Uterus (tissue), 4 donors: ENCODE data around the gene BLZF1. TPM values are rescaled to one million over a fixed set of nuclear protein-coding genes. Genes with fewer than 3 reads are reported as not detected.
A peak's percentile ranks its signal among the peaks of the same experiment; 100 is the strongest.

ENCODE experiments used
- DNase-seq, 2 donors: peaks; one replicate each; pipeline ENCODE4 v3.0.0-alpha.2; 2019 to 2020
- H3K27ac ChIP-seq, 2 donors: fragments of 200-600 bp; sonication (generic); 1 replicate in 1 of 2; 2 replicates in 1 of 2; pipeline ENCODE4 v1.5.1; 2016 to 2018
- H3K27me3 ChIP-seq, 2 donors: fragments of 200-600 bp; sonication (generic); one replicate each; pipeline ENCODE4 v1.5.1; 2018 to 2019; ENCODE audit warnings: control low read depth in 1 of 2
- H3K36me3 ChIP-seq, 2 donors: fragments of 200-600 bp; sonication (generic); one replicate each; pipeline ENCODE4 v1.5.1; 2019; ENCODE audit warnings: control low read depth in 1 of 2
- H3K4me1 ChIP-seq, 2 donors: fragments of 200-600 bp; sonication (generic); one replicate each; pipeline ENCODE4 v1.5.1; 2018 to 2019; ENCODE audit warnings: control low read depth in 1 of 2
- H3K4me3 ChIP-seq, 2 donors: fragments of 200-600 bp; sonication (generic); 1 replicate in 1 of 2; 2 replicates in 1 of 2; pipeline ENCODE4 v1.5.1; 2018 to 2019; ENCODE audit warnings: mild to moderate bottlenecking in 1 of 2
- H3K9me3 ChIP-seq, 2 donors: fragments of 200-600 bp; sonication (generic); one replicate each; pipeline ENCODE4 v1.5.1; 2019; ENCODE audit warnings: control low read depth in 1 of 2
- POLR2A ChIP-seq, 2 donors: fragments of 450-650 bp; IDR thresholded peaks; one replicate each; pipeline ENCODE4 v1.6.1; 2016; ENCODE audit warnings: antibody characterized with exemption in 2 of 2, mild to moderate bottlenecking in 1 of 2, moderate library complexity in 1 of 2
- intact Hi-C: fragments of 100-400 bp; cut with DNase I; formaldehyde crosslinking; loops from one replicate; pipeline ENCODE4 v1.15.1; 2023; ENCODE audit warnings: low total_unique reads
- total RNA-seq, 4 donors: library from RNA; depleted of rRNA in 3 of 4; stranded (reverse); fragments of >200 nt in 3 of 4; gene quantifications; one replicate each; pipeline versions ENCODE4 v1.1.0 to v1.2.4, GENCODE V29; 2014 to 2023
- TF ChIP-seq, protein P1 (sequence below), 4 experiments: fragments of 200-600 bp in 2 of 4; fragments of 450-650 bp in 2 of 4; sonication (generic) in 2 of 4; IDR thresholded peaks; one replicate each; pipeline ENCODE4 v1.5.1; 2016 to 2019; ENCODE audit warnings: antibody characterized with exemption in 4 of 4, mild to moderate bottlenecking in 2 of 4, moderate library complexity in 1 of 4
- donor health status: DM: yes; HTN: yes; CAD: no.

Gene BLZF1
- total RNA-seq, 4 donors from 2014 or later = 24.7 to 70.6 (median 39.1) TPM

DNA sequence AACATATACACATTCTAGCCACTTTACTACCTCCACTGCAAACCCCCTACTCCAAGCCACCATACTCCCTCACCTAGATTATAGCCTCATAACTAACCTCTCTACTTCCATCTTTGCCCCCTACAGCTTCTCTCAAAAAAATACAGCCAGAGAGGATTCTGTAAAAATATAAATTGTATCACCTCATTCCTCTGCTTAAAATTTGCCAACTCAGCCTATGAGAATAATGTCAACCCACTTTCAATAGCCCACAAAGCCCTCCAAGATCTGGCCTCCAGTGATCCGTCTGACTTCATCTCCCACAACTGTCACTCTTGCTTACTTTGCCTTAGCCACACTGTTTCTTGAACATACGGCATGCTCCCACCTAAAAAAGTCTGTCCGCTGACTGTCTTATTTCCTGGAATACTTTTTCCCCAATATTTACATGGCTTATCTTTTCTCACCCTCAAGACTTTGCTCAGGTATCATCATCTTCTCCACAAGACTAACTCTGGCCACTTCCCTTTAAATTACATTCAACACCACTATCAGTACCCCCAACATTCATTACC is 21.9 kb upstream of the BLZF1 start:
- no peak overlapping the region for H3K4me3 ChIP-seq
- no peaks in the 10 kb centered on the region for H3K36me3 ChIP-seq
- intact Hi-C loops = loop anchor here (10.0 kb wide), 1 partner anchor 741 kb away; no protein-coding TSS in a partner anchor
- no peak for TF ChIP-seq POLR2A (IDR thresholded peaks at IDR 0.05)
- TF ChIP-seq, protein P1, sequence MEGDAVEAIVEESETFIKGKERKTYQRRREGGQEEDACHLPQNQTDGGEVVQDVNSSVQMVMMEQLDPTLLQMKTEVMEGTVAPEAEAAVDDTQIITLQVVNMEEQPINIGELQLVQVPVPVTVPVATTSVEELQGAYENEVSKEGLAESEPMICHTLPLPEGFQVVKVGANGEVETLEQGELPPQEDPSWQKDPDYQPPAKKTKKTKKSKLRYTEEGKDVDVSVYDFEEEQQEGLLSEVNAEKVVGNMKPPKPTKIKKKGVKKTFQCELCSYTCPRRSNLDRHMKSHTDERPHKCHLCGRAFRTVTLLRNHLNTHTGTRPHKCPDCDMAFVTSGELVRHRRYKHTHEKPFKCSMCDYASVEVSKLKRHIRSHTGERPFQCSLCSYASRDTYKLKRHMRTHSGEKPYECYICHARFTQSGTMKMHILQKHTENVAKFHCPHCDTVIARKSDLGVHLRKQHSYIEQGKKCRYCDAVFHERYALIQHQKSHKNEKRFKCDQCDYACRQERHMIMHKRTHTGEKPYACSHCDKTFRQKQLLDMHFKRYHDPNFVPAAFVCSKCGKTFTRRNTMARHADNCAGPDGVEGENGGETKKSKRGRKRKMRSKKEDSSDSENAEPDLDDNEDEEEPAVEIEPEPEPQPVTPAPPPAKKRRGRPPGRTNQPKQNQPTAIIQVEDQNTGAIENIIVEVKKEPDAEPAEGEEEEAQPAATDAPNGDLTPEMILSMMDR (IDR thresholded peaks at IDR 0.05) = no peak
- H3K27me3 ChIP-seq = no peaks in the 10 kb centered on the region
- DNase-seq = no peak
- peaks cover 0 to 7% of the 10 kb centered on the region in 2 donors for H3K4me1 ChIP-seq
- no peaks in the 10 kb centered on the region for H3K9me3 ChIP-seq
- no peak overlapping the region for H3K27ac ChIP-seq

DNA sequence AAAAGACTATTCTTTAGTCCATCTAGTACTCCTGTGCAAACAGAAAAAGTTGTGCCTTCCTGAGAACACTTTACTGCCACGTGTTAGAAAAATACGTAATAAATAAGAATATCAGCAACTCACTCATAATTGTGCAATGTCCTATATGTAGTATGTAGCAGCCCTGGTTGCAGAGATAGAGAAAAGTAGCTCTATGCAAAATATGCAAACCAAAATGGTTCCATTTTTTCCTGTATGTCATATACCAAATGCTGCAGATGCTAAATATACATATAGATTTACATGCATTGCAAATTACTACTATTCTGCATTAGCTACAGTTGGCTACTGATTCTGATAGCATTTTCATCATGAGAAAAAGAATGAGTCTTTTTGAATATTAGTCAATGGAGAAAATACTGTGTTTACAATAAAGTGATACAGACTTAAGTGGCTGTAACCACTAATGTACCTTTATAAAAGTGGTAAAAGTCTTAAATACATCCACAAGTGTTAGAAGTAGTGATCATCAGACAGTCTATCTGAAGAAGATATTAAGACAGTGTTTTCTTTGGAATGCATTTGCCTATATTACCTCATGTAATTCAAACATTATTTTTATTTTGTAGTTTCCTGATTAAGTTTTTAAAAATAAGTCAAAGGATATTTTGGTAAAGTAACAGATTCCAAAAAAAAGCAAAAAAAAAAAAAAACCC is 20.2 kb upstream of the BLZF1 start:
- intact Hi-C loops = loop anchor here (10.0 kb wide), 1 partner anchor 743 kb away; no protein-coding TSS in a partner anchor
- Histone ChIP-seq H3K27me3 (no peaks in the 10 kb centered on the region), H3K4me3 (no peak overlapping the region), H3K36me3 (no peaks in the 10 kb centered on the region), H3K27ac (no peak overlapping the region), H3K9me3 (no peaks in the 10 kb centered on the region), H3K4me1 (peaks cover 0 to 7% of the 10 kb centered on the region in 2 donors)
- DNase-seq = no peak
- TF ChIP-seq POLR2A (IDR thresholded peaks at IDR 0.05) = no peak
- TF ChIP-seq, protein P1 (IDR thresholded peaks at IDR 0.05) = no peak

DNA sequence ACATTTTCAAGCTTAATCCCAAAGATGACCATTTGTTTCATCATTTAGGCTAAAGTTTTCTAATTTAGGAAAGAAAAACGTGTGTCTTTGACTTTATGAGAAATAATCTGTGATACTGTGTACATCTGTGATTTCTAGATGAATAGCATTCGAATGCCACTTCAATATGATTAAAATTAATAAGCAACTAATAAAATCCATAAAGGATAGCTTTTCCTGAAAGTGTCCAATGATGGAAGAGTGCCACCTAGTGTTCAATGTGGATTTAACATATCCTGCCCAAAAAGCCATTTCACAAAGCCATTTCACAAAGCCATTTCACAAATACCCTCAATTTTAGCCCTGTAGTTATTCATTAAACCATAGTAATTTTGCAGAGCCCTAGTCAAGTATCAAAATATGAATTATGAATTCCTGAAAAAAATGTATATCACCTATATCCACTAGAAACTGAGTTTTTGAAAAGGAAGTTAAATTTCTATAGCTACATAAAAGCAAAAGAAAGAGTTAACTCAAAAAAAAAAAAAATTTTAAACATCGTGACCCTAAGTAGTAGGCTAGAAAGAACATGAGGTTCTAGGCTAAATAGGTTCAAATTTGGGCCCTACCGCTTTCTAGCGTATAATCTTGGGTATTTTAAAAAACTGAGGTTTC is 19.5 kb upstream of the BLZF1 start:
- intact Hi-C loops = loop anchor here (10.0 kb wide), 1 partner anchor 744 kb away; no protein-coding TSS in a partner anchor
- TF ChIP-seq, protein P1 (IDR thresholded peaks at IDR 0.05) = peak; percentile 68 to 85 (median 75)
- no peak for TF ChIP-seq POLR2A (IDR thresholded peaks at IDR 0.05)
- peaks cover 0 to 7% of the 10 kb centered on the region in 2 donors for H3K4me1 ChIP-seq
- H3K36me3 ChIP-seq = no peaks in the 10 kb centered on the region
- H3K27me3 ChIP-seq = no peaks in the 10 kb centered on the region
- no peaks in the 10 kb centered on the region for H3K9me3 ChIP-seq
- no peak for DNase-seq
- H3K27ac ChIP-seq = no peak overlapping the region
- no peak overlapping the region for H3K4me3 ChIP-seq

DNA sequence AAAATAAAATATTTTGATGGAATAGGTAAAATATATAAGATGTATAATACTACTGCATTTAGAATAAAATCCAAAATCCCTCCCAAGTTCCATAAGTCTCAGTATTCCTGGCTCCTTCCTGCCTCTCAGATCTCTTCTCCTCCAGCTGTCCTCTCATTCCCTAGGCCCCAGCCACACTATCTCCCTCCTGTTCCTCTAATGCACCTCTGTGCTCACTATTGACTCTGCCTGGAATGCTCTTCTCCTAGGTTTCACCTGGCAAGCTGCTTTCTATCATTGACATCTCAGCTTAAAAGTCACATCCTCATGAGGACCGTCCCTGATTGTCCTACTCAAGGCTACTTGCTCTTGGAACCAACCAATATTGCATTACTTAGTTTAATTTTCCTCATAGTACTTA is 7.6 kb upstream of the BLZF1 start:
- Histone ChIP-seq H3K9me3 (no peaks in the 10 kb centered on the region), H3K4me1 (no peaks in the 10 kb centered on the region), H3K27me3 (no peaks in the 10 kb centered on the region), H3K4me3 (no peak overlapping the region), H3K36me3 (no peaks in the 10 kb centered on the region), H3K27ac (no peak overlapping the region)
- TF ChIP-seq POLR2A (IDR thresholded peaks at IDR 0.05) = no peak
- TF ChIP-seq, protein P1 (IDR thresholded peaks at IDR 0.05) = no peak
- no peak for DNase-seq
- intact Hi-C loops = no loop called here

DNA sequence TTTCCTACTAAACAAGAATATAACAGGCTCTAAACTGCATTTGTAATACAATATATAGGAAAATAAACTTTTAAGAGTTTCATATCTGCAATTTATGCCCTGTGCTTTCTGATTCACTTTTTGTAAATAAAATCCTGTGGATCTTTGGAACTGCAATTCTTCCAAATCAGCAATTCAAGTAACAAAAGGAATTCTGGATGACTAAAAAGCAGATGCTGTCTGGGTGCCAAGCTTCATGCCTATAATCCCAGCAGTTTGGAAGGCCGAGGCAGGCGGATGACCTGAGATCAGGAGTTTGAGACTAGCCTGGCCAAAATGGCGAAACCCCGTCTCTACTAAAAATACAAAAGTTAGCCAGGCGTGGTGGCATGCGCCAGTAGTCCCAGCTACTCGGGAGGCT is 6.7 kb upstream of the BLZF1 start:
- Histone ChIP-seq H3K4me1 (no peaks in the 10 kb centered on the region), H3K4me3 (no peak overlapping the region), H3K9me3 (no peaks in the 10 kb centered on the region), H3K36me3 (no peaks in the 10 kb centered on the region), H3K27me3 (no peaks in the 10 kb centered on the region), H3K27ac (no peak overlapping the region)
- intact Hi-C loops = no loop called here
- TF ChIP-seq POLR2A (IDR thresholded peaks at IDR 0.05) = no peak
- TF ChIP-seq, protein P1 (IDR thresholded peaks at IDR 0.05) = no peak
- no peak for DNase-seq
